ENCODE results near the gene MBP.

Gene MBP

GRCh38 chr18:77133835-77134496, 1.4 kb upstream of the MBP start:
- DNase-seq = no peak

- no peak for DNase-seq
These were observed 660 bp upstream of the MBP start for GRCh38 chr18:77133051-77133834.

GRCh38 chr18:77131652-77132368, 773 bp downstream of the MBP start:
- peak in 1 of 2 experiments; percentile 32 for DNase-seq

GRCh38 chr18:77131100-77131651, 1.4 kb downstream of the MBP start:
- DNase-seq = no peak

- no peak for DNase-seq
These were observed 2.1 kb downstream of the MBP start for GRCh38 chr18:77130229-77131099.

- no peak for DNase-seq
These were observed 3.4 kb downstream of the MBP start for GRCh38 chr18:77129150-77129551.

GRCh38 chr18:77127769-77128671, 4.6 kb downstream of the MBP start:
- DNase-seq = no peak

- DNase-seq = no peak
These were observed 8.1 kb downstream of the MBP start for GRCh38 chr18:77124452-77124922.

- DNase-seq = no peak
These were observed 9.0 kb downstream of the MBP start for GRCh38 chr18:77123320-77124231.

GRCh38 chr18:77121523-77121922, 11.1 kb downstream of the MBP start:
- DNase-seq = no peak

- no peak for DNase-seq
These were observed 12.6 kb downstream of the MBP start for GRCh38 chr18:77119851-77120491.

- DNase-seq = no peak
These were observed 13.3 kb downstream of the MBP start for GRCh38 chr18:77119101-77119850.

- no peak for DNase-seq
These were observed 14.1 kb downstream of the MBP start for GRCh38 chr18:77118256-77119090.

GRCh38 chr18:77116201-77117080, 16.1 kb downstream of the MBP start:
- no peak for DNase-seq

GRCh38 chr18:77115192-77115953, 17.2 kb downstream of the MBP start:
- DNase-seq = no peak
